IPS-18a (cell line): ENCODE measurements around the gene TBC1D8B.

Source experiments
- H3K27ac ChIP-seq: one replicate; pipeline ENCODE4 v1.5.1; 2013; ENCODE audit warnings: low read length
- H3K27me3 ChIP-seq: one replicate; pipeline ENCODE4 v1.6.1; 2013; ENCODE audit warnings: mild to moderate bottlenecking, low read length; ENCODE audit not compliant: control insufficient read depth, insufficient read depth
- H3K36me3 ChIP-seq: one replicate; pipeline ENCODE4 v1.6.1; 2013; ENCODE audit warnings: low read depth, low read length; ENCODE audit not compliant: control insufficient read depth
- H3K4me1 ChIP-seq: one replicate; pipeline ENCODE4 v1.6.1; 2013; ENCODE audit warnings: low read depth, low read length; ENCODE audit not compliant: control insufficient read depth
- H3K4me3 ChIP-seq: one replicate; pipeline ENCODE4 v1.5.1; 2013; ENCODE audit warnings: low read length
- H3K9ac ChIP-seq: one replicate; pipeline ENCODE4 v1.6.1; 2013; ENCODE audit warnings: mild to moderate bottlenecking, low read length, moderate library complexity
- H3K9me3 ChIP-seq: one replicate; pipeline ENCODE4 v1.6.1; 2013; ENCODE audit warnings: low read depth, low read length; ENCODE audit not compliant: control insufficient read depth

The TBC1D8B gene

DNA sequence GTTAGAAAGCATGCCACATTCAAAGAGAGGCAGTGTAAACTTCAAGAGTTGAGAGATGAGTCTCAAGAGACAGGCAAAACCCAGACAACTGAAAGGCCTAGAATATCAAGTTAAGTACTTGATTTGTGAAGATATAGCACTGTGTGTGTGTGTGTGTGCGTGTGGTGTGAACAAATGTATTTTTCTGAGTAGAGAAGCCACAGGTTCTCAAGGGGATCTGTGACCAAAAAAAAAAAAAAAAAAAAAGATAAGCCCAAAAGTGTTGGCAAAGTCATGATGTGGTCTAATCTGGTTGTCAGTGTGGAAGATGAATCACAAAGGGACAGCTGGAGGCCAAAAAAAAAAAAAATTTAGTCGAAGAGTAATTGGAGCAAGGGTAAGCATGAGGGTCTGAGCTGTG lies 96.8 kb downstream of the TBC1D8B start:
- no peak overlapping the region for H3K4me3 ChIP-seq
- H3K4me1 ChIP-seq, result no peaks in the 10 kb centered on the region
- no peaks in the 10 kb centered on the region for H3K27me3 ChIP-seq
- H3K9me3 ChIP-seq, result no peaks in the 10 kb centered on the region
- H3K9ac ChIP-seq, result no peak overlapping the region
- no peaks in the 10 kb centered on the region for H3K36me3 ChIP-seq
- no peak overlapping the region for H3K27ac ChIP-seq

- H3K27ac ChIP-seq, result no peak overlapping the region
- no peaks in the 10 kb centered on the region for H3K4me1 ChIP-seq
- no peak overlapping the region for H3K9ac ChIP-seq
- H3K36me3 ChIP-seq, result no peaks in the 10 kb centered on the region
- no peaks in the 10 kb centered on the region for H3K9me3 ChIP-seq
- no peaks in the 10 kb centered on the region for H3K27me3 ChIP-seq
- H3K4me3 ChIP-seq, result no peak overlapping the region
These were observed 97.4 kb downstream of the TBC1D8B start for GRCh38 chrX:106899841-106900240.

GRCh38 chrX:106901341-106901740 lies 98.9 kb downstream of the TBC1D8B start:
- Histone ChIP-seq H3K9me3 (no peaks in the 10 kb centered on the region), H3K27ac (no peak overlapping the region), H3K9ac (no peak overlapping the region), H3K4me3 (no peak overlapping the region), H3K36me3 (no peaks in the 10 kb centered on the region), H3K4me1 (no peaks in the 10 kb centered on the region), H3K27me3 (no peaks in the 10 kb centered on the region)

- no peaks in the 10 kb centered on the region for H3K27me3 ChIP-seq
- H3K4me1 ChIP-seq, result no peaks in the 10 kb centered on the region
These were observed 99.3 kb downstream of the TBC1D8B start for GRCh38 chrX:106901781-106902219.

GRCh38 chrX:106902684-106903083 lies 100.2 kb downstream of the TBC1D8B start:
- H3K36me3 ChIP-seq, result no peaks in the 10 kb centered on the region
- H3K9me3 ChIP-seq, result no peaks in the 10 kb centered on the region
- no peak overlapping the region for H3K4me3 ChIP-seq
- H3K4me1 ChIP-seq, result no peaks in the 10 kb centered on the region
- no peak overlapping the region for H3K9ac ChIP-seq
- no peaks in the 10 kb centered on the region for H3K27me3 ChIP-seq
- H3K27ac ChIP-seq, result no peak overlapping the region

More at GRCh38 chrX:106901781-106902219, 99.3 kb downstream of the TBC1D8B start:
- Histone ChIP-seq H3K36me3 (no peaks in the 10 kb centered on the region), H3K9ac (no peak overlapping the region), H3K27ac (no peak overlapping the region), H3K9me3 (no peaks in the 10 kb centered on the region), H3K4me3 (no peak overlapping the region)

DNA sequence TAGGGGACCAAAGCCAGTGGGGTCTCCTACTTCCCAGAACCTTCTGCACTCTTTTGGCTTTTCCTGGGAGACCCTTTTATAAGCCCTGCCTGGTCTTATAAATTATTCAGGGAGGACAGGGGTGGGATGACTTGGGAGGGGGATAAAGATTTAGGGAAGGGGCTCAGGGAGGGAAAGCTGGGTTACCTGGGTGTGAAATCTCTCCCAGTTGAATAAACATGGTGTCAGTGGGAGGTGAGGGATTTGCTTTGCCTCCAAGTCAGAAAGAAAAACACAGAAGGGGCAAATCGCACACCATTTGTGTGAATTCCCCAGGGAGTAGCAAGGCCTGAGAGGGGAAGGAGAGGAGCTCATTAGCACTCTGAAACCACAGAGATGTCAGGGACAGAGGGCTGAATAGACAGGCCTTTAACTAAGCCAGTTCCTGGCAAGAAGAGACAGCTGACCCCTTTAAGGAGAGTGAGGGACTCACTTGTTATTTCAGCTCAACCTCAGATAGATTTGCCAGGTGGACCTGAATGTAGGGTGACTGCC lies 100.9 kb downstream of the TBC1D8B start, which contains the start of gene RIPPLY1:
TSS of gene RIPPLY1 (minus strand) at position 51 of the 534 bp plus-strand sequence. CDS start 54 bp downstream, outside the sequence.
- H3K36me3 ChIP-seq, result no peaks in the 10 kb centered on the region
- no peak within 1 kb of the TSS for H3K4me3 ChIP-seq
- no peaks in the 10 kb centered on the region for H3K27me3 ChIP-seq
- no peak within 1 kb of the TSS for H3K27ac ChIP-seq
- H3K9me3 ChIP-seq, result no peaks in the 10 kb centered on the region
- H3K4me1 ChIP-seq, result no peaks in the 10 kb centered on the region
- H3K9ac ChIP-seq, result no peak within 1 kb of the TSS

- Histone ChIP-seq H3K27me3 (no peaks in the 10 kb centered on the region), H3K4me3 (no peak overlapping the region), H3K36me3 (no peaks in the 10 kb centered on the region), H3K27ac (no peak overlapping the region), H3K9me3 (no peaks in the 10 kb centered on the region), H3K9ac (no peak overlapping the region), H3K4me1 (no peaks in the 10 kb centered on the region)
These were observed 101.5 kb downstream of the TBC1D8B start for GRCh38 chrX:106903856-106904528.

DNA sequence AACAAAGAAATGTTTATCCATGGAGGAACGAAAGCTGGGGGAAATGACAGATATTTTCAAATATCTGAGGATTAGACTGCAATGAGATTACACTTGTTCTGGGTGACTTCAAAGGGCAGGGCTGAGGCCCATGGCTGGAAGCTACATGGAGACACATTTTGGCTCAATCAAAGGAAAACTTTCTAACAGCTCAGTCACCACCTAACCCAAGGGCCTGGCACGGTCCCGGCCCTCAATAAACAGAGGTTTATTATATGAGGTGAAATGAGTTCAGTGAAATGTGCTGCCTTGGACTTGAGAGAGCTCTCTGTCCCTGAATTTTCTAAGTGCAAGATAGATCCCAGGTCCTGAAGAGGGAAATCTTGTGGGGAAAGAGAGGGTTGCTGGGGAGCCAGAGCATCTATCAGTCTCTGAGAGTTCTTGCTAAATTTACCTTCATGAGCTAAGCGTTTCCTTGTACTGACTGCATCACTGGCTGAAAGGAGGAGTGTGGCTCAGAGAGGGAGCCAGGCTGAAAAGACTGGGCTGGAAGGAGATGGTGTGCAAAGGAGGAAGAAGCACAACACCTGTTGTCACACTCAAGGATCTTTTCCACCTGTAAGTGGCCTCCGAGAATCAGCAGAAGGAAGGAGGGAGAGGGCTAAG lies 102.7 kb downstream of the TBC1D8B start:
- H3K27ac ChIP-seq, result no peak overlapping the region
- H3K9me3 ChIP-seq, result no peaks in the 10 kb centered on the region
- H3K9ac ChIP-seq, result no peak overlapping the region
- no peaks in the 10 kb centered on the region for H3K36me3 ChIP-seq
- no peaks in the 10 kb centered on the region for H3K27me3 ChIP-seq
- H3K4me3 ChIP-seq, result no peak overlapping the region
- no peaks in the 10 kb centered on the region for H3K4me1 ChIP-seq

GRCh38 chrX:106906361-106906760 lies 103.9 kb downstream of the TBC1D8B start:
- H3K9ac ChIP-seq, result no peak overlapping the region
- no peaks in the 10 kb centered on the region for H3K9me3 ChIP-seq
- no peaks in the 10 kb centered on the region for H3K27me3 ChIP-seq
- no peaks in the 10 kb centered on the region for H3K4me1 ChIP-seq
- no peak overlapping the region for H3K27ac ChIP-seq
- H3K36me3 ChIP-seq, result no peaks in the 10 kb centered on the region
- H3K4me3 ChIP-seq, result no peak overlapping the region

DNA sequence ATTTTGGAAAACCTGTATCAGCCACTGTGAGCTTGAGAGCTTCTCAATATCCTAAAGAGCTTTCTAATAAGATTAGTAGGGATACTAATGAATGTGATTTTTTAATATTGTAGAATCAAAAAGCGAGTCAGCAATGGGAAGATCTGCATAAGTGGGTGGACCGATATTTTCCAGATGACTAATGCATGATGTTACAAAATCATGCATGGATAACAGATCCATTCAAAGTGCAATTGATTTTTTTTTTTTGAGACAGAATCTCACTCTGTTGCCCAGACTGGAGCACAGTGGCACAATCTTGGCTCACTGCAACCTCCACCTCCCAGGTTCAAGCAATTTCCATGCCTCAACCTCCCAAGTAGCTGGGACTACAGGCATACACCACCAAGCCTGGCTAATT lies 110.4 kb downstream of the TBC1D8B start:
- Histone ChIP-seq H3K4me3 (no peak overlapping the region), H3K9me3 (no peaks in the 10 kb centered on the region), H3K27me3 (no peaks in the 10 kb centered on the region), H3K9ac (no peak overlapping the region), H3K27ac (no peak overlapping the region), H3K4me1 (no peaks in the 10 kb centered on the region), H3K36me3 (no peaks in the 10 kb centered on the region)

- peaks cover 6% of the 10 kb centered on the region for H3K27me3 ChIP-seq
- no peak overlapping the region for H3K4me3 ChIP-seq
- H3K36me3 ChIP-seq, result no peaks in the 10 kb centered on the region
- H3K27ac ChIP-seq, result no peak overlapping the region
- H3K4me1 ChIP-seq, result peaks cover 14% of the 10 kb centered on the region
- H3K9ac ChIP-seq, result no peak overlapping the region
- H3K9me3 ChIP-seq, result no peaks in the 10 kb centered on the region
These were observed 115.5 kb downstream of the TBC1D8B start for GRCh38 chrX:106917830-106918500.
